LNCAP (cell line): ENCODE results near the gene LHFPL2.

Experiments used
- CTCF ChIP-seq: fragments of 450-650 bp; IDR thresholded peaks from 2 replicates; pipeline ENCODE4 v1.5.1; 2017; ENCODE audit warnings: mild to moderate bottlenecking

Gene LHFPL2

GRCh38 chr5:78542321-78542840 is 106.2 kb downstream of the LHFPL2 start:
- TF ChIP-seq CTCF: no peak

GRCh38 chr5:78541086-78541654 is 107.4 kb downstream of the LHFPL2 start:
- no peak for TF ChIP-seq CTCF

- TF ChIP-seq CTCF: no peak
Observed at GRCh38 chr5:78540335-78541085, 108.1 kb downstream of the LHFPL2 start.

- TF ChIP-seq CTCF: no peak
Observed at GRCh38 chr5:78538240-78538850, 110.2 kb downstream of the LHFPL2 start.

- TF ChIP-seq CTCF: peak; percentile 54
Observed at GRCh38 chr5:78537821-78538220, 110.8 kb downstream of the LHFPL2 start.

- no peak for TF ChIP-seq CTCF
Observed at GRCh38 chr5:78537411-78537810, 111.2 kb downstream of the LHFPL2 start.

GRCh38 chr5:78536661-78537196 is 111.8 kb downstream of the LHFPL2 start:
- TF ChIP-seq CTCF: no peak
